Measurements from ENCODE around the gene LHX3.
"Not testable (repeated sequence)": the region's sequence is repeated elsewhere in the genome, so short reads cannot be mapped to it uniquely, and the experiment has no call there.

LHX3 gene

DNA sequence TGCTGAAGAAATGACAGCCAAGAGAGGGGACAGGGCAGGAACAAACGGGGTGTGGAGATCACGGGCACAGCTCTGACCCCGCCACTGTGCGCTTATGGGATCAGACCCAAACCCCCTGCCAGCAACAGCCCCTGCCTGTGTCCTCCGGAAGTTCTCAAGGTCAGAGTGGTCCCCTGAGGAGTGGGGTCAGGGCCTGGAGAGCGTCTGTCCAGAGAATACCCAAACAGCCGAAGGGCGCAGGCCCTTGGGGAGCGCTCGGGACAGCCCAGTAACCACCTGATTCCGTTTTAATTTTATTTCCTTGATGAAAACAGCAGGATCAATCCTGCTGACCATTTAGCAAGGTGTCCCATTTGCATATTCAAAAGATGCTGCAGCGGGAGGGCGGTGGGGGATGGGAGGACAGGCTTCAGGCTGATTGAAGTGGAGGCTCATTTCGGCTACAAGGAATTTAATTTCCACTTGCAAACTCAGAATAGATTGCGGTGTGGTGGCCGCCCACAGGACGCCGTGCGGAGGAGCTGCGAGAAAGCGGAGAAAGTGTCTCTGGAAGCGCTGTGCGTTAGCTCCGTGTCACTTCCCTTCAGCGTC lies 53.6 kb downstream of the LHX3 start:
- DNase-seq = no peak

DNA sequence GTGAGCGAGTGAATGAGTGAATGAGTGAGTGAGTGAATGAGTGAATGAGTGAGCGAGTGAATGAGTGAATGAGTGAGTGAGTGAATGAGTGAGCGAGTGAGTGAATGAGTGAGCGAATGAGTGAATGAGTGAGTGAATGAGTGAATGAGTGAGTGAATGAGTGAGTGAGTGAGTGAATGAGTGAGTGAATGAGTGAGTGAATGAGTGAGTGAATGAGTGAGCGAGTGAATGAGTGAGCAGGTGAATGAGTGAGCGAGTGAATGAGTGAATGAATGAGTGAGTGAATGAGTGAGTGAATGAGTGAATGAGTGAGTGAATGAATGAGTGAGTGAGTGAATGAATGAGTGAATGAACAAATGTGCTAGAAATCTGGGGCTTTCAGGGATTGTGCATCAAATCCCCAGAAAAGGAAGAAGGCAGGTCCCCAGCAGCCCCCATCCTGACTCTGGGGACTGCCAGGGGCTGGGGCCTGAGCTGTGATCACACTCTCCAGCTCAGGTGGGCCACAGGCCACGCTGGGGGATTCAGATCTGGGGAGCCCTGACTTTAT lies 54.2 kb downstream of the LHX3 start:
- not testable (repeated sequence) for DNase-seq

DNA sequence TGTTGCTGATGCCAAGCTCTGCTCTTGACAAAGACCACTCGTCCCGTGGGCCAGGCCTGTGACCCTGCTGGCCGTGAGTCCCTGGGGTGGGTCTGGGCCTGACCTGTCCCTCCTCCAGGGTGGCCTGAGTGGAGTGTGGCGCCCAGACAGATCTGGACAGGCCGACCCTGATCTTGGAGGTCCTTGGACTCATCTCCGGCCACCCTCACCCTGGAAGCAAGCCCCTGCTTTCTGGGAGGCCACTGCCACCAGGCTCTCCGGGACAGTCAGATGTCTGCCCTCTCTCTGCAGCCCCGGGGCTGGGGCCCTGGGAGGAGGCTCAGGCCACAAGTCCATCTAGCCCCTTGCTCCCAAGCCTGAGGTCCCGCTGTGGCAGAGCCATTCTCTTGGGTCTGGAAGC lies 55.1 kb downstream of the LHX3 start:
- DNase-seq = no peak

DNA sequence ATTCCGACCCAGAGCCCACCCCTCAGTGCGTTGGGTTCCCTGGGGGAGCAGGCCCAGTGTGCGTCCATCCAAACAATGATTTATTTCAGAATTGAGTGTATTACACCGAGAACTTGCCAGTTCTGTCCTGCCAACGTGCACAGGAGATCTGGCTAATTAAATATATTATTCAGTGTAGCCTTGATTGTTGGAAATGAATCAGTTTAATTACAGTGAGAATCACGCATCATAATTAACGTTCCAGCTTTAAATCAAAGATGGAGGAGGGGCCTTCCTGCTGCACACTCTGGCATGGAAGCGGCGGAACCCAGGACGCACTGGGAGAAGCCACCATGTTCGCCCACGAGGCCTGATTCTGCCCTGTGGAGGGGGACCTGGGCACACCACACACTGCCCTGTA lies 55.6 kb downstream of the LHX3 start:
- no peak for DNase-seq

DNA sequence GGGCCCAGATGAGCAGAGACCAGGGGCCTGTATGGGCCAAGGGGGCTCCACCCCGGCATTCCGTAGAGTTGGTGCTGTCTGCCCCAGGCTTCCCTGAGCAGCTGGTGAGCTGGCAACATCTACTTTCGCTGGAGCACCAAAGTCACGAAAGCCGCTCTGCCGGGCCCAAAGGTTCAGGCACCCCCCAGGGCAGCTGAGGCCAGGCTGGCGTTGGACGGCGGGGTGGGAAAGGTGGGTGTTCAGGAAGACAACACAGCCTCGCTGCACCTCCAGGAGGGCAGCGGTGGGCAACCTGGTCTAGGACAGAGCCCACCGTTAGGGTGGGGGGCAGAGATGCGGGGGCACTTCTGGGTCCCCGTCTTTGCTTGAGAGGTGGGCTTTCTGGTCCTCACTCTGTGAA lies 56.2 kb downstream of the LHX3 start:
- DNase-seq = no peak

DNA sequence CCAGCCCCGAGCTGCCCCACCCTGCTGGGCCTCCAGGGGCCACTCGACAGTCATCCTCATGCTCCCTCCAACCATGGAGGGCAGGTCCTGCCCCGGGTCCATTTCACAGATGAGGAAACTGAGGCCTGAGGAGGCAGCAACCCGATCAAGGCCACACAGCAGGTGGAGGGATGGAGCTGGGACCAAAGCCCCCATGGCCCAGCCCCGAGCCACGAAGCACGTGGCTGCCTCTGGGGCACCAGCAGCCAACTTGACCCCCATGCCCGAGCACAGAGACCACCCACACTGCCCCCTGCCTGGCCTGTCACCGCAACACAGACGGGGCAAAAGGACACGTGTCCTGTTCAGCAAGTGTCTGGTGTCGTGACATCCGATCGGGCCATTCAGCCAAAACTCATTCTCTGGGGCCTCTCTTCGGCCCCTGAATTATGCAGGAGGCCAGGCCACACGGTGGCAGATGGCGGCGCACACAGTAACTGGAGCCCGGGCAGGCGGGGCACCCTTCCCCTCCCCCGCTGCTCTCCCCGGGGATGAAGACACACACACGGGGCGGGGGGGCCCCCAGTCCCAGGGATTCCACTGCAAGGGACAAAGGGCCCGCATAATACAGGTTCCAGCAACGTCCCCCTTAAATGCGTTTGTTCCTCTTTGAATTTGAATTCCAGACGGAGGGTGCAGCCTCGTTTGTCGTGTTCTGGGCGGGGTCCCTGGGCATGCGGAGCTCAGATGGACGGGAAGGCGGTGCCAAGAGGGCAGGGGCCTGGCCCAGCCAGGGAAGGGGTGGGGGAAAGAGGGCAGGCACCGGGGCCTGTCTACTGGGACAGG lies 56.8 kb downstream of the LHX3 start:
- DNase-seq = no peak

DNA sequence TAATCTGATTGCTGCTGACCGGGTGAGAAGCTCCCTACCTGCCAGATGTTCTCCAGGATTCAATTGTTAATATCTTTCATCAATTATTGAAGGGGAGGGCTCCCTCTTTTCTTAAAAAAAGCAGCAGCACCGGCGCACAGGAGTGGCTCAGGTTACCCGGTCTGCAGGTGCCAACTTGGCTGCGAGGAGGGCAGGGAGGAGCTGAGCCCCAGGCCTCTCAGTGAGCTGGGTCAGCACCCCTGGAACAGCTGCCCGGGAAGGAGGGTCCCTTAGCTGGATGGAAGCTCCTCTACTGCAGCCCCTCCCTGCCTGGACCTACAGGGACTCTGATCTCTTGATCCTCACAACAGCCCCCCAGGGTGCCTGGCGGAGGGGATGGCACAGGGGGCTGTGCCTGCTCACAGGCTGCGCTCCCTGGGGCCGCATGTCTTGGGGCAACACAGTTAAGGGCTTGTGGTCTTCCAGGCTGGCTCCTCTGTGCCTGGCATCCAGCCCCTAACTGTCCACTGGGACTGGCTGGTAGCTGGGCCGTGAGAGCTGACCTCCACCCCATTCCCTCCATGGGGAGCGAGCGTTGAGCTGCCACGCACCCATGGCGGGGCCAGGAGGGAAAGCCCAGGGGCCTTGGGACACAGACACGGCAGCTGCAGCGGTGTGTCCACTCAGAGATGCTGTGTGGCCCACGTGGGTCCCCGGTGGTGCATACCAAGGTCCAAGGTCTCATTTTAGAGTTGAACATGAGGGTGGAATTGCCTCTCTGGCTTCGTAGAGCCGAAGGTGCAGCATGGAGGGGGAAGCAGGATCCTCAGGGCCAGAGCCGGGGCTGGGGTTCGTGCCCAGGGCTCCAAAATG lies 57.7 kb downstream of the LHX3 start:
- no peak for DNase-seq

Data from activated CD8-positive, alpha-beta memory T cell treated with anti-CD3 and anti-CD28 coated beads, Interleukin-2, amount 50 U/mL, for 4 hours (primary cell).